NT2/D1 (cell line): ENCODE measurements around the gene ABCG8.

Experiments
- YY1 ChIP-seq: IDR thresholded peaks from 2 replicates; pipeline ENCODE4 v1.6.1; 2011; ENCODE audit not compliant: insufficient read length, insufficient read depth
- ZNF274 ChIP-seq: IDR thresholded peaks from 2 replicates; pipeline ENCODE4 v1.6.1; 2011; ENCODE audit warnings: mild to moderate bottlenecking, low read depth, low read length

DNA sequence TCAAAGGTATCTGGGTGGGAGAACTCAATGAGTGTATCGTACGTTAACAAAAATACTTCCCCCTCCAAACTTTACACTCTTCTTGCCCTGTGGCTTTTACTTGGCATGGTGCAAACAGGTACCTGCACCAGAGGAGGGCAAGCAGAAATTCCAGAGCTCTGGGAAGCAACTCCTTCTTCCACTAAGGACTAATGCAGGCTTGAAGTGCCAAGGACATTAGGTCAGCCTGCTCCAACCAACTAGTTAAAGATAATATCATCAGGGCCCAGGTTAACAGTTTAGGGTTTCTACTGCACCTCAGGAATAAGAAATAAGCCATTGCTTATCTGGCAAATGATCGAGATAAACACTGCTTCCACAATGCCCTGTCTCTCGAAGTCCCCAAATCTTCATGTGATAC is 86.7 kb downstream of the ABCG8 start:
- no peak for TF ChIP-seq YY1
- TF ChIP-seq ZNF274: no peak
